WTC11 (cell line): ENCODE measurements around the gene STX8. TPM values are rescaled to one million over a fixed set of nuclear protein-coding genes. Genes with fewer than 3 reads are reported as not detected.

Source experiments
- ATAC-seq: fragments of 200-7000 bp; cut with Tn5 transposase; 2 replicates; pipeline ENCODE4 v1.10.0; 2021; ENCODE audit warnings: mild to moderate bottlenecking, moderate library complexity
- CTCF ChIA-PET: fragments of 300-600 bp; sonication (Branson Sonifier 250); formaldehyde crosslinking; loops from one replicate; lab custom pipeline; 2021; ENCODE audit warnings: antibody characterized with exemption; lab: Charles Lee
- POLR2A ChIA-PET: fragments of 350-600 bp; sonication (Branson Sonifier 250); formaldehyde crosslinking; loops from one replicate; lab custom pipeline; 2021; ENCODE audit warnings: antibody characterized with exemption; lab: Charles Lee
- DNase-seq: peaks from one replicate; pipeline ENCODE4 v3.0.0; 2021; ENCODE audit warnings: low spot score
- H3K27ac Mint-ChIP-seq: 2 replicates; pipeline ENCODE4 v1.8.0; 2021; ENCODE audit warnings: mixed read lengths
- H3K27me3 Mint-ChIP-seq: 2 replicates; pipeline ENCODE4 v1.8.0; 2021; ENCODE audit warnings: low read depth, mild to moderate bottlenecking, moderate library complexity, mixed read lengths
- H3K36me3 Mint-ChIP-seq: 2 replicates; pipeline ENCODE4 v1.8.0; 2021; ENCODE audit warnings: mixed read lengths
- H3K4me1 Mint-ChIP-seq: 2 replicates; pipeline ENCODE4 v1.8.0; 2022; ENCODE audit warnings: mixed read lengths
- H3K4me3 Mint-ChIP-seq: 2 replicates; pipeline ENCODE4 v1.8.0; 2021; ENCODE audit warnings: mild to moderate bottlenecking, moderate library complexity, mixed read lengths
- H3K9me3 Mint-ChIP-seq: 2 replicates; pipeline ENCODE4 v1.8.0; 2021; ENCODE audit warnings: mixed read lengths
- ATF1 ChIP-seq: sonication (generic); formaldehyde crosslinking; IDR thresholded peaks from 2 replicates; pipeline ENCODE4 v1.8.1; 2023; ENCODE audit warnings: mild to moderate bottlenecking, moderate library complexity, missing genetic modification reagents
- ATF6 ChIP-seq: sonication (generic); formaldehyde crosslinking; IDR thresholded peaks from 2 replicates; pipeline ENCODE4 v1.8.1; 2023; ENCODE audit warnings: mild to moderate bottlenecking, missing genetic modification reagents
- CREM ChIP-seq: sonication (generic); formaldehyde crosslinking; IDR thresholded peaks from 2 replicates; pipeline ENCODE4 v1.8.1; 2022; ENCODE audit warnings: mild to moderate bottlenecking, missing genetic modification reagents, moderate library complexity
- ESRRA ChIP-seq: sonication (generic); formaldehyde crosslinking; IDR thresholded peaks from 2 replicates; pipeline ENCODE4 v1.8.1; 2022; ENCODE audit warnings: mild to moderate bottlenecking, missing genetic modification reagents, borderline replicate concordance
- FOXJ3 ChIP-seq: sonication (generic); formaldehyde crosslinking; IDR thresholded peaks from 2 replicates; pipeline ENCODE4 v1.9.0; 2021; ENCODE audit warnings: missing genetic modification reagents, mild to moderate bottlenecking, borderline replicate concordance
- FOXK1 ChIP-seq: sonication (generic); formaldehyde crosslinking; IDR thresholded peaks from 2 replicates; pipeline ENCODE4 v1.8.0; 2022; ENCODE audit warnings: mild to moderate bottlenecking, moderate library complexity, missing genetic modification reagents
- IRF1 ChIP-seq: sonication (generic); formaldehyde crosslinking; IDR thresholded peaks from 2 replicates; pipeline ENCODE4 v1.8.0; 2023; ENCODE audit warnings: missing genetic modification reagents
- MLX ChIP-seq: sonication (generic); formaldehyde crosslinking; IDR thresholded peaks from 2 replicates; pipeline ENCODE4 v1.8.1; 2023; ENCODE audit warnings: mild to moderate bottlenecking, missing genetic modification reagents, moderate library complexity
- NFE2L1 ChIP-seq: sonication (generic); formaldehyde crosslinking; IDR thresholded peaks from 2 replicates; pipeline ENCODE4 v1.8.1; 2023; ENCODE audit warnings: missing genetic modification reagents
- NR3C1 ChIP-seq: sonication (generic); formaldehyde crosslinking; conservative IDR thresholded peaks from 2 replicates; pipeline ENCODE4 v1.8.1; 2023; ENCODE audit warnings: low read depth, mild to moderate bottlenecking, missing genetic modification reagents
- PRDM15 ChIP-seq: sonication (generic); formaldehyde crosslinking; IDR thresholded peaks from 2 replicates; pipeline ENCODE4 v1.8.0; 2022; ENCODE audit warnings: missing genetic modification reagents
- PREB ChIP-seq: sonication (generic); formaldehyde crosslinking; IDR thresholded peaks from 2 replicates; pipeline ENCODE4 v1.8.1; 2022; ENCODE audit warnings: mild to moderate bottlenecking, missing genetic modification reagents, moderate library complexity, borderline replicate concordance
- TEAD4 ChIP-seq: sonication (generic); formaldehyde crosslinking; IDR thresholded peaks from 2 replicates; pipeline ENCODE4 v1.8.0; 2022; ENCODE audit warnings: mild to moderate bottlenecking, missing genetic modification reagents
- TP53 ChIP-seq: sonication (generic); formaldehyde crosslinking; IDR thresholded peaks from 2 replicates; pipeline ENCODE4 v1.8.1; 2023; ENCODE audit warnings: mild to moderate bottlenecking, missing genetic modification reagents
- ZBTB43 ChIP-seq: sonication (generic); formaldehyde crosslinking; IDR thresholded peaks from 2 replicates; pipeline ENCODE4 v1.8.1; 2023; ENCODE audit warnings: mild to moderate bottlenecking, missing genetic modification reagents
- ZNF121 ChIP-seq: sonication (generic); formaldehyde crosslinking; IDR thresholded peaks from 2 replicates; pipeline ENCODE4 v1.8.0; 2023; ENCODE audit warnings: missing genetic modification reagents
- ZNF532 ChIP-seq: fragments of 250-450 bp; sonication (Bioruptor Pico); IDR thresholded peaks from 2 replicates; pipeline ENCODE4 v1.9.0; 2021; ENCODE audit warnings: mild to moderate bottlenecking, borderline replicate concordance
- ZNF671 ChIP-seq: fragments of 250-450 bp; sonication (Bioruptor Pico); IDR thresholded peaks from 2 replicates; pipeline ENCODE4 v1.8.0; 2021; ENCODE audit warnings: mild to moderate bottlenecking
- total RNA-seq: library from RNA; stranded (reverse); gene quantifications from 3 replicates; pipeline ENCODE4 v1.2.3, GENCODE V29; 2021

Gene STX8
- total RNA-seq, 1 experiment from 2014 or later = 39.9 TPM

- H3K4me3 Mint-ChIP-seq = no peak overlapping the region; the same call in 1 of the 2 replicates
- no peak; the same call in 1 of the 2 replicates for ATAC-seq
- POLR2A ChIA-PET = no interaction called here
- no peak for DNase-seq
- H3K27ac Mint-ChIP-seq = no peak overlapping the region
- H3K9me3 Mint-ChIP-seq = peaks cover 6% of the 10 kb centered on the region
- H3K4me1 Mint-ChIP-seq = peaks cover 37% of the 10 kb centered on the region
- H3K36me3 Mint-ChIP-seq = peaks cover 8% of the 10 kb centered on the region
- CTCF ChIA-PET = interaction anchor here (1.2 to 2.2 kb wide), 2 partner anchors 13 to 38 kb away, joined by 5 to 8 read pairs; no protein-coding TSS in a partner anchor
- H3K27me3 Mint-ChIP-seq = peaks cover 8% of the 10 kb centered on the region
- TF ChIP-seq ATF6 (CRISPR knock-in tag) (no peak), NR3C1 (no peak), PREB (CRISPR knock-in tag) (no peak), TP53 (CRISPR knock-in tag) (no peak), IRF1 (CRISPR knock-in tag) (no peak), ZNF671 (CRISPR knock-in tag) (no peak), PRDM15 (no peak), CREM (no peak), FOXK1 (CRISPR knock-in tag) (no peak), FOXJ3 (no peak), MLX (CRISPR knock-in tag) (no peak), ZBTB43 (no peak), NFE2L1 (CRISPR knock-in tag) (no peak), TEAD4 (CRISPR knock-in tag) (no peak), ATF1 (CRISPR knock-in tag) (no peak), ESRRA (CRISPR knock-in tag) (no peak), ZNF121 (CRISPR knock-in tag) (no peak), ZNF532 (CRISPR knock-in tag) (no peak)
Measured at GRCh38 chr17:9329251-9329921, 246.2 kb downstream of the STX8 start.
